T-helper 1 cell treated with Interleukin-12 subunit alpha and Interleukin-12 subunit beta and Interleukin-4 antibody, amounts not matched to agents 30 ng/mL and 1 ng/mL, for 36 hours (primary cell): ENCODE measurements around the gene RAP1GAP. TPM values are rescaled to one million over a fixed set of nuclear protein-coding genes. Genes with fewer than 3 reads are reported as not detected.
"Not testable (repeated sequence)": the region's sequence is repeated elsewhere in the genome, so short reads cannot be mapped to it uniquely, and the experiment has no call there.

ENCODE experiments used
- intact Hi-C: fragments of 100-400 bp; cut with micrococcal nuclease; formaldehyde crosslinking; loops from one replicate; pipeline ENCODE4 v1.15.1; 2024
- total RNA-seq: library from RNA; stranded (reverse); gene quantifications from 2 replicates; pipeline ENCODE4 v1.2.3, GENCODE V29; 2022

RAP1GAP gene
- total RNA-seq, 1 donor from 2014 or later: 0.54 TPM

- intact Hi-C loops: no loop called here
Measured at GRCh38 chr1:21680381-21680780, 11.2 kb upstream of the RAP1GAP start.

GRCh38 chr1:21677168-21677567 lies 8.0 kb upstream of the RAP1GAP start:
- intact Hi-C loops: no loop called here

GRCh38 chr1:21674957-21675356 lies 5.8 kb upstream of the RAP1GAP start:
- intact Hi-C loops: no loop called here

GRCh38 chr1:21673853-21674252 lies 4.7 kb upstream of the RAP1GAP start:
- intact Hi-C loops: not testable (repeated sequence)

- intact Hi-C loops: no loop called here
Measured at GRCh38 chr1:21673277-21673780, 4.2 kb upstream of the RAP1GAP start.

- intact Hi-C loops: no loop called here
Measured at GRCh38 chr1:21672478-21673276, 3.5 kb upstream of the RAP1GAP start.

GRCh38 chr1:21671915-21672314 lies 2.8 kb upstream of the RAP1GAP start:
- intact Hi-C loops: no loop called here

- intact Hi-C loops: no loop called here
Measured at GRCh38 chr1:21670956-21671902, 2.1 kb upstream of the RAP1GAP start.

- intact Hi-C loops: no loop called here
Measured at GRCh38 chr1:21670059-21670881, 1.1 kb upstream of the RAP1GAP start.

- intact Hi-C loops: no loop called here
Measured at GRCh38 chr1:21668951-21669257, 253 bp downstream of the RAP1GAP start.

- intact Hi-C loops: no loop called here
Measured at GRCh38 chr1:21668232-21668950, 766 bp downstream of the RAP1GAP start.

- intact Hi-C loops: no loop called here
Measured at GRCh38 chr1:21667348-21668231, 1.6 kb downstream of the RAP1GAP start.

GRCh38 chr1:21666576-21667320 lies 2.4 kb downstream of the RAP1GAP start:
- intact Hi-C loops: no loop called here

- intact Hi-C loops: no loop called here
Measured at GRCh38 chr1:21665711-21666575, 3.2 kb downstream of the RAP1GAP start.

- intact Hi-C loops: no loop called here
Measured at GRCh38 chr1:21664806-21665588, 4.2 kb downstream of the RAP1GAP start.

GRCh38 chr1:21663951-21664805 lies 5.0 kb downstream of the RAP1GAP start:
- intact Hi-C loops: no loop called here
